PC-9 (cell line): Measurements from ENCODE around the gene ALK. TPM values are rescaled to one million over a fixed set of nuclear protein-coding genes. Genes with fewer than 3 reads are reported as not detected.

ENCODE experiments used
- BruUV-seq: library from RNA; stranded (reverse); fragments of 400-500 nt; replicated peaks from 2 replicates; lab custom pipeline; 2021; lab: Mats Ljungman, UMichigan
- CTCF ChIA-PET: fragments of 300-600 bp; sonication (Branson Sonifier 250); formaldehyde crosslinking; loops from one replicate; lab custom pipeline; 2022; ENCODE audit warnings: antibody characterized with exemption; lab: Charles Lee
- POLR2A ChIA-PET: fragments of 300-600 bp; sonication (Branson Sonifier 250); formaldehyde crosslinking; loops from one replicate; lab custom pipeline; 2022; ENCODE audit warnings: antibody characterized with exemption; ENCODE audit not compliant: unreplicated experiment; lab: Charles Lee
- DNase-seq, 2 experiments: peaks; one replicate each; pipeline versions ENCODE4 v3.0.0 to v3.0.0-alpha.2; 2015 to 2022; ENCODE audit warnings: mixed read lengths in 1 of 2
- H2AFZ ChIP-seq: fragments of 200-600 bp; sonication (generic); 2 replicates; pipeline ENCODE4 v1.8.1; 2017; ENCODE audit warnings: antibody characterized with exemption
- H3F3A ChIP-seq: fragments of 200-600 bp; sonication (generic); 2 replicates; pipeline ENCODE4 v1.8.1; 2017; ENCODE audit warnings: antibody characterized with exemption, mild to moderate bottlenecking, low read depth; ENCODE audit not compliant: insufficient read depth
- H3K27ac ChIP-seq: fragments of 200-600 bp; sonication (generic); 2 replicates; pipeline ENCODE4 v1.6.1; 2016; ENCODE audit warnings: mixed run types
- H3K27me3 ChIP-seq: fragments of 200-600 bp; sonication (generic); 2 replicates; pipeline ENCODE4 v1.6.1; 2016; ENCODE audit warnings: low read depth, mixed run types; ENCODE audit not compliant: insufficient read depth
- H3K36me3 ChIP-seq: fragments of 200-600 bp; sonication (generic); 2 replicates; pipeline ENCODE4 v1.6.1; 2016; ENCODE audit warnings: low read depth, mixed run types
- H3K4me1 ChIP-seq: fragments of 200-600 bp; sonication (generic); replicated peaks from 2 replicates; pipeline ENCODE4 v1.6.1; 2016; ENCODE audit warnings: mixed run types; ENCODE audit not compliant: insufficient read depth
- H3K4me2 ChIP-seq: fragments of 200-600 bp; sonication (generic); 2 replicates; pipeline ENCODE4 v1.6.1; 2017; ENCODE audit warnings: mixed run types
- H3K4me3 ChIP-seq: fragments of 200-600 bp; sonication (generic); 2 replicates; pipeline ENCODE4 v1.6.1; 2016; ENCODE audit warnings: mixed run types
- H3K79me2 ChIP-seq: fragments of 200-600 bp; sonication (generic); 2 replicates; pipeline ENCODE4 v1.6.1; 2017; ENCODE audit warnings: low read depth, mixed run types
- H3K9me2 ChIP-seq: fragments of 200-600 bp; sonication (generic); 2 replicates; pipeline ENCODE4 v1.8.1; 2017; ENCODE audit warnings: mild to moderate bottlenecking; ENCODE audit not compliant: insufficient read depth
- H3K9me3 ChIP-seq: fragments of 200-600 bp; sonication (generic); 2 replicates; pipeline ENCODE4 v1.8.1; 2016; ENCODE audit warnings: low read depth; ENCODE audit not compliant: insufficient read depth
- H4K20me1 ChIP-seq: fragments of 200-600 bp; sonication (generic); 2 replicates; pipeline ENCODE4 v1.8.1; 2017; ENCODE audit not compliant: insufficient read depth
- EZH2 ChIP-seq: fragments of 200-600 bp; sonication (generic); IDR thresholded peaks from 2 replicates; pipeline ENCODE4 v1.8.0; 2017; ENCODE audit warnings: antibody characterized with exemption, low read depth
- intact Hi-C: fragments of 100-400 bp; cut with micrococcal nuclease; formaldehyde crosslinking; loops from one replicate; pipeline ENCODE4 v1.10.0; 2022; ENCODE audit not compliant: unreplicated experiment
- total RNA-seq: library from RNA; stranded (reverse); gene quantifications from 2 replicates; pipeline ENCODE4 v1.2.3, GENCODE V29; 2021
- TF ChIP-seq, protein P1 (sequence below): fragments of 200-600 bp; sonication (generic); conservative IDR thresholded peaks from 2 replicates; pipeline ENCODE4 v1.6.1; 2017; ENCODE audit warnings: mixed run types, antibody characterized with exemption, mild to moderate bottlenecking, moderate library complexity

The ALK gene
- total RNA-seq, 1 experiment from 2014 or later = not detected

DNA sequence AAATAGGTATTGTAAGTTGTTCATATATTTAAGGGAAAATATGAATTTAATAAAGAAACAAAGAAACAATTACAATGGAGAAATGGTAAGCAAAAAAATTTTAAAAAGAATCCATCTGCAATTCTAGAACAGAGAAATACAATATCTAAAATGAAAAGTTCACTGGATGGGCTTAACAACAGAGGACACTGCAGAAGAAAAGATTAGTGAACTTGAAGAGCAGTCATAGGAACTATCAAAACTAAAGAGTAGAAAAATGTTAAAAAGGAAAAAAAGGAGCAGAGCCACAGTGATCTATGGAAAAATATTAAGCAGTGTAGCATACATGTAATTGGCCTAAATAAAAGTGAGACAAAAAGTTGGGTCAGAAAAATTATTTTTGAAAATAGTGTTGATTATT, 83.5 kb downstream of the ALK start:
- H3F3A ChIP-seq = no peaks in the 10 kb centered on the region
- no TSS peak for BruUV-seq
- TF ChIP-seq, protein P1, sequence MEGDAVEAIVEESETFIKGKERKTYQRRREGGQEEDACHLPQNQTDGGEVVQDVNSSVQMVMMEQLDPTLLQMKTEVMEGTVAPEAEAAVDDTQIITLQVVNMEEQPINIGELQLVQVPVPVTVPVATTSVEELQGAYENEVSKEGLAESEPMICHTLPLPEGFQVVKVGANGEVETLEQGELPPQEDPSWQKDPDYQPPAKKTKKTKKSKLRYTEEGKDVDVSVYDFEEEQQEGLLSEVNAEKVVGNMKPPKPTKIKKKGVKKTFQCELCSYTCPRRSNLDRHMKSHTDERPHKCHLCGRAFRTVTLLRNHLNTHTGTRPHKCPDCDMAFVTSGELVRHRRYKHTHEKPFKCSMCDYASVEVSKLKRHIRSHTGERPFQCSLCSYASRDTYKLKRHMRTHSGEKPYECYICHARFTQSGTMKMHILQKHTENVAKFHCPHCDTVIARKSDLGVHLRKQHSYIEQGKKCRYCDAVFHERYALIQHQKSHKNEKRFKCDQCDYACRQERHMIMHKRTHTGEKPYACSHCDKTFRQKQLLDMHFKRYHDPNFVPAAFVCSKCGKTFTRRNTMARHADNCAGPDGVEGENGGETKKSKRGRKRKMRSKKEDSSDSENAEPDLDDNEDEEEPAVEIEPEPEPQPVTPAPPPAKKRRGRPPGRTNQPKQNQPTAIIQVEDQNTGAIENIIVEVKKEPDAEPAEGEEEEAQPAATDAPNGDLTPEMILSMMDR = no peak
- no peak for TF ChIP-seq EZH2
- peaks cover 8% of the 10 kb centered on the region; the same call in 1 of the 2 replicates for H3K27me3 ChIP-seq
- no peaks in the 10 kb centered on the region for H4K20me1 ChIP-seq
- H2AFZ ChIP-seq = no peak overlapping the region
- no peaks in the 10 kb centered on the region for H3K9me3 ChIP-seq
- intact Hi-C loops = no loop called here
- no peaks in the 10 kb centered on the region for H3K36me3 ChIP-seq
- no peaks in the 10 kb centered on the region for H3K9me2 ChIP-seq
- no peak overlapping the region for H3K27ac ChIP-seq
- DNase-seq = no peak
- no peak overlapping the region for H3K4me3 ChIP-seq
- H3K4me1 ChIP-seq = no peaks in the 10 kb centered on the region
- POLR2A ChIA-PET = no interaction called here
- H3K79me2 ChIP-seq = no peaks in the 10 kb centered on the region
- CTCF ChIA-PET = no interaction called here
- H3K4me2 ChIP-seq = no peak overlapping the region

- Histone ChIP-seq H3K36me3 (no peaks in the 10 kb centered on the region), H3K9me2 (no peaks in the 10 kb centered on the region), H3K9me3 (no peaks in the 10 kb centered on the region), H4K20me1 (no peaks in the 10 kb centered on the region), H3K79me2 (no peaks in the 10 kb centered on the region), H3K4me3 (no peak overlapping the region), H3F3A (no peaks in the 10 kb centered on the region), H3K27me3 (no peaks in the 10 kb centered on the region), H3K27ac (no peak overlapping the region), H3K4me2 (no peak overlapping the region), H2AFZ (no peak overlapping the region), H3K4me1 (no peaks in the 10 kb centered on the region)
- intact Hi-C loops = no loop called here
- ChIA-PET CTCF (interaction anchor here (0.6 kb wide), 1 partner anchor 87 kb away, joined by 8 read pairs; the partner anchor contains the start of gene ALK), POLR2A (no interaction called here)
- no TSS peak for BruUV-seq
- no peak for DNase-seq
- no peak for TF ChIP-seq EZH2
- TF ChIP-seq, protein P1 = no peak
Observed at GRCh38 chr2:29834624-29835023, 86.8 kb downstream of the ALK start.

DNA sequence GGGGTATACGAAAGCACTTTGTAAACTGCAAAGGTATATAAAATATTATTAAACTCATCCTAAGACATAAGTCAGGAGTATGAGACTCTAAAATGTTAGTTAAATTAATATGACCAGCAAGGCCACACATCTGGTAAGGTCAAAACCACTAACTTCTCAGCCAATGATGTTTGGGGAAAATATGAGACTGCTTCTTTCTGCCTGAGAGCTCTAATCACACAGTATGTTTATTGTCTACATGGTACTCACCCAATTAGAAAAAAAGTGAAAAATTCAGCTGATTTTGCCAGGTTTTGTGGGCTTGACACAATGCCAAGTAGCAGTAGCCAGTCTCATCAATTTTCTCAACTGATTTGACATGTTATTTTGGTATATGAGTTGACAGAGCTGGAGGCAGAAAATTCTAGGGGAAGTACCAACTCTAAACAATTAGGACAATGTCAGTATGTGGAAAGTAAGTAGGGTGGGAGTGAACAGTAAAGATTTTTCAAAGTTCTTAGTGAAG, 87.3 kb downstream of the ALK start:
- Histone ChIP-seq H3K79me2 (no peaks in the 10 kb centered on the region), H3K27me3 (no peaks in the 10 kb centered on the region), H3K36me3 (no peaks in the 10 kb centered on the region), H3F3A (no peaks in the 10 kb centered on the region), H3K9me2 (no peaks in the 10 kb centered on the region), H3K4me2 (no peak overlapping the region), H2AFZ (no peak overlapping the region), H3K9me3 (no peaks in the 10 kb centered on the region), H4K20me1 (no peaks in the 10 kb centered on the region), H3K4me3 (no peak overlapping the region), H3K27ac (no peak overlapping the region), H3K4me1 (no peaks in the 10 kb centered on the region)
- ChIA-PET POLR2A (no interaction called here), CTCF (interaction anchor here (0.6 kb wide), 1 partner anchor 87 kb away, joined by 8 read pairs; the partner anchor contains the start of gene ALK)
- intact Hi-C loops = no loop called here
- BruUV-seq = no TSS peak
- no peak for DNase-seq
- TF ChIP-seq EZH2 = no peak
- TF ChIP-seq, protein P1 = no peak
